Panc1 (cell line): Measurements from ENCODE around the gene PGBD5. TPM values are rescaled to one million over a fixed set of nuclear protein-coding genes. Genes with fewer than 3 reads are reported as not detected.

Experiments used
- ATAC-seq: fragments of 200-7000 bp; cut with Tn5 transposase; 2 replicates; pipeline ENCODE4 v1.9.1; 2020; ENCODE audit warnings: mild to moderate bottlenecking, moderate library complexity
- BruUV-seq: library from RNA; stranded (reverse); fragments of 400-500 nt; replicated peaks from 2 replicates; lab custom pipeline; 2021; lab: Mats Ljungman, UMichigan
- CTCF ChIA-PET: fragments of 300-600 bp; sonication (Branson Sonifier 250); formaldehyde crosslinking; loops from one replicate; lab custom pipeline; 2022; ENCODE audit warnings: antibody characterized with exemption; lab: Charles Lee
- POLR2A ChIA-PET: fragments of 300-600 bp; sonication (Branson Sonifier 250); formaldehyde crosslinking; loops from one replicate; lab custom pipeline; 2022; ENCODE audit warnings: antibody characterized with exemption; lab: Charles Lee
- DNase-seq: peaks from one replicate; pipeline ENCODE4 v3.0.0-alpha.2; 2010; ENCODE audit warnings: low read depth, low spot score
- H3K27ac ChIP-seq: 2 replicates; pipeline ENCODE4 v1.5.1; 2011; ENCODE audit warnings: mild to moderate bottlenecking, low read length, inconsistent platforms
- H3K27me3 ChIP-seq: fragments of 200-500 bp; sonication (Bioruptor generic); 2 replicates; pipeline ENCODE4 v1.6.0; 2014; ENCODE audit warnings: low read length, inconsistent platforms; ENCODE audit not compliant: control insufficient read depth, insufficient read depth
- H3K36me3 ChIP-seq: fragments of 200-500 bp; sonication (Bioruptor generic); 2 replicates; pipeline ENCODE4 v1.5.1; 2014; ENCODE audit warnings: inconsistent platforms, mild to moderate bottlenecking, low read length, moderate library complexity; ENCODE audit not compliant: control insufficient read depth, insufficient read depth
- H3K4me1 ChIP-seq: 2 replicates; pipeline ENCODE4 v1.5.1; 2011; ENCODE audit warnings: inconsistent platforms, mild to moderate bottlenecking, low read length, moderate library complexity; ENCODE audit not compliant: control insufficient read depth, insufficient read depth
- H3K4me3 ChIP-seq, 2 experiments: 2 replicates each; pipeline ENCODE4 v1.5.1; 2011 to 2012; ENCODE audit warnings: low read depth in 2 of 2, low read length in 2 of 2, mild to moderate bottlenecking in 2 of 2, inconsistent platforms in 1 of 2, moderate library complexity in 1 of 2
- H3K9me3 ChIP-seq: fragments of 200-500 bp; sonication (Bioruptor generic); 2 replicates; pipeline ENCODE4 v1.5.1; 2014; ENCODE audit warnings: low read depth, mild to moderate bottlenecking, inconsistent platforms, low read length, moderate library complexity; ENCODE audit not compliant: control insufficient read depth, insufficient read depth
- CTCF ChIP-seq: fragments of 450-650 bp; IDR thresholded peaks from 2 replicates; pipeline ENCODE4 v1.5.1; 2017; ENCODE audit warnings: mild to moderate bottlenecking
- POLR2AphosphoS5 ChIP-seq: IDR thresholded peaks from 2 replicates; pipeline ENCODE4 v1.6.1; 2012; ENCODE audit warnings: mild to moderate bottlenecking, low read depth, low read length, moderate library complexity
- REST ChIP-seq, 2 experiments: IDR thresholded peaks; 2 replicates each; pipeline ENCODE4 v1.6.1; 2011 to 2012; ENCODE audit warnings: low read depth in 2 of 2, control low read depth in 1 of 2, low read length in 1 of 2, mild to moderate bottlenecking in 1 of 2, moderate library complexity in 1 of 2; ENCODE audit not compliant: insufficient read depth in 1 of 2
- SIN3A ChIP-seq: IDR thresholded peaks from 2 replicates; pipeline ENCODE4 v1.6.1; 2012; ENCODE audit warnings: low read depth, mild to moderate bottlenecking, low read length, moderate library complexity, borderline replicate concordance; ENCODE audit not compliant: insufficient read depth
- TCF7L2 ChIP-seq: IDR thresholded peaks from 2 replicates; pipeline ENCODE4 v1.6.1; 2011; ENCODE audit warnings: mild to moderate bottlenecking, low read depth, low read length, inconsistent platforms
- in situ Hi-C: cut with HindIII; loops from 2 replicates; pipeline ENCODE4 v1.10.0; 2016; ENCODE audit warnings: low sequenced_read_pairs, low pct_unique_long_range_greater_than_20kb
- intact Hi-C: fragments of 100-400 bp; cut with micrococcal nuclease; formaldehyde crosslinking; loops from one replicate; pipeline ENCODE4 v1.10.0; 2022; ENCODE audit not compliant: unreplicated experiment
- total RNA-seq: library from RNA; stranded (reverse); gene quantifications from one replicate; pipeline ENCODE4 v1.2.1, GENCODE V29; 2021; ENCODE audit not compliant: unreplicated experiment

The PGBD5 gene
- total RNA-seq, 1 experiment from 2014 or later = 0.05 TPM

GRCh38 chr1:230285351-230285750 lies 140.8 kb downstream of the PGBD5 start:
- H3K4me3 ChIP-seq = no peak overlapping the region
- no peak for DNase-seq
- ChIA-PET POLR2A (no interaction called here), CTCF (no interaction called here)
- no peaks in the 10 kb centered on the region for H3K27me3 ChIP-seq
- H3K4me1 ChIP-seq = no peaks in the 10 kb centered on the region
- ATAC-seq = no peak
- intact Hi-C loops = no loop called here
- BruUV-seq = no TSS peak
- no peak for TF ChIP-seq CTCF
- no peak for TF ChIP-seq TCF7L2
- no peak for TF ChIP-seq REST (IDR thresholded peaks at IDR 0.05; ENCODE audit: insufficient read depth in 1 of 2, low read depth in 2 of 2, low read length in 1 of 2)
- TF ChIP-seq SIN3A = no peak
- no peak for TF ChIP-seq POLR2AphosphoS5
- no peak overlapping the region for H3K27ac ChIP-seq
- no peaks in the 10 kb centered on the region for H3K9me3 ChIP-seq
- H3K36me3 ChIP-seq = no peaks in the 10 kb centered on the region
- in situ Hi-C loops = no loop called here

- H3K27ac ChIP-seq = no peak overlapping the region
- in situ Hi-C loops = no loop called here
- H3K36me3 ChIP-seq = no peaks in the 10 kb centered on the region
- intact Hi-C loops = no loop called here
- TF ChIP-seq CTCF (no peak), SIN3A (no peak), POLR2AphosphoS5 (no peak), REST (IDR thresholded peaks at IDR 0.05; ENCODE audit: insufficient read depth in 1 of 2, low read depth in 2 of 2, low read length in 1 of 2) (no peak), TCF7L2 (no peak)
- no peak for DNase-seq
- POLR2A ChIA-PET = no interaction called here
- H3K4me1 ChIP-seq = no peaks in the 10 kb centered on the region
- BruUV-seq = no TSS peak
- ATAC-seq = no peak
- no peak overlapping the region for H3K4me3 ChIP-seq
- no peaks in the 10 kb centered on the region for H3K9me3 ChIP-seq
- CTCF ChIA-PET = no interaction called here
- H3K27me3 ChIP-seq = no peaks in the 10 kb centered on the region
Measured at GRCh38 chr1:230284891-230285290, 141.2 kb downstream of the PGBD5 start.
